GM12892 (cell line): ENCODE data around the gene DNAH2.
A peak's percentile ranks its signal among the peaks of the same experiment; 100 is the strongest.

Source experiments
- DNase-seq: peaks from one replicate; pipeline ENCODE4 v3.0.0; 2011; ENCODE audit not compliant: insufficient read length
- FAIRE-seq: peaks from 2 replicates; lab custom pipeline; 2011; peaks lifted over from hg19 to GRCh38; lab: Jason Lieb, UNC
- POLR2A ChIP-seq: IDR thresholded peaks from 2 replicates; pipeline ENCODE4 v1.6.1; 2011; ENCODE audit warnings: low read depth, low read length, control low read depth
- POLR2AphosphoS5 ChIP-seq: IDR thresholded peaks from 2 replicates; pipeline ENCODE4 v1.6.1; 2011; ENCODE audit warnings: low read depth, low read length, control low read depth
- TAF1 ChIP-seq: IDR thresholded peaks from 2 replicates; pipeline ENCODE4 v1.6.1; 2011; ENCODE audit warnings: low read depth, mild to moderate bottlenecking, control low read depth, low read length, borderline replicate concordance

DNAH2 gene

DNA sequence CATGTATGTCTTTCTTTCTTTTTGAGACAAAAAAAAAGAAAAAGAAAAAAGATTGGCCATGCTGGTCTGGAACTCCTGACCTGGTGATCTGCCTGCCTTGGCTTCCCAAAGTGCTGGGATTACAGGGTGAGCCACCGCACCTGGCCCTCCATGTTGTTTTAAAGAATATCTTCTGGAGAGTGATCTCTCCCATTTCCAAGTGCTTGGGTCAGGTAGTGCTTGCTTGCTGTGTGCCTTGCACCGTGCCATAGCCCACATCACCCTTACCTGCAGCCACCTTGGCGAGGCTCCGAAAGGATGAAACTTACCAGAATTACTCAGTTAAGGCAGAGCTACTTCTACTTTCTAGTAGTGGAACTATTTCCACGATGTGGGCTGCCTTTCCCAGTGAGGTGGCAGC lies 97.4 kb downstream of the DNAH2 start:
- DNase-seq (no peak), FAIRE-seq (no peak)
- TF ChIP-seq POLR2AphosphoS5: no peak
- no peak for TF ChIP-seq TAF1
- TF ChIP-seq POLR2A: no peak

DNA sequence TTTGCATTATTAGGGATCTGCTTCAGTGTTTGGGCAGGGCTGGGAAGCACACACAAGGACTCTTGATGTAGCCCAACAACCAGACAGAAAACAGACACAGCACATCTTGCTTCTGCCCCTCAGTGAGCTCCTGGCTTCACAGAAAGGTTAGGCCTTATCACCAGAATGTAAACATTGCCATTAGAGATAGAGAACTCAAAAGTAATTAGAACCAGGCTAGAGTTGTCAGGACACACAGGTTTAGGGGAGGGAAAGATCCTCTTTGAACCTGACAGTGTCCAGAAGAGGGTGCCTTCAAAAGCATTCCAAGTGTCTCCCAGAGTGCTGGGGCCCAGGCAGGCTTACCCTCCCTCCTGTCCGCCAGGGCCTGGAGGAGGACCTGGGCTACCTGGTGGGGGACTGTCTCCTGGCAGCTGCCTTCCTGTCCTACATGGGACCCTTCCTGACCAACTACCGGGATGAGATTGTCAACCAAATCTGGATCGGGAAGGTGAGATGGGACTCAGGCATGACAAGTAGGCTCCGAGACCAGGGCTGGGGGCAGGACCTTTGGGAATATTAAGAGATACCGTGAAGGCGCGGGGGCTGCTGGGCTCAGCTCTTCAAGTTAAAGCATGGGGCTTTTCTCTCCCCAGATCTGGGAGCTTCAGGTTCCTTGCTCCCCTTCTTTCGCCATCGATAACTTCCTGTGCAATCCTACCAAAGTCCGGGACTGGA lies 99.5 kb downstream of the DNAH2 start:
- no peak for DNase-seq
- FAIRE-seq: no peak
- TF ChIP-seq POLR2AphosphoS5: no peak
- no peak for TF ChIP-seq TAF1
- no peak for TF ChIP-seq POLR2A

DNA sequence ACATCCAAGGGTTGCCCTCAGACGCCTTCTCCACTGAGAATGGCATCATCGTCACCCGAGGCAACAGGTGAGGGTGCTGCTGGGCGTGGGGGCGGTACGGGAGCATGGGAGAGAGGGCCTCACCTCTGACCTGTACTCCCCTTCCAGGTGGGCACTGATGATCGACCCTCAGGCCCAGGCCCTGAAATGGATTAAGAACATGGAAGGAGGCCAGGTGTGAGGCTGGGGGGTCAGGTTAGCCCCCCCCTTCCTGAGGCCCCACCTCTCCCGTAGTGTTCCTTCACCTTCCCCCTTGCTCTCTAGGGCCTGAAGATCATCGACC lies 100.1 kb downstream of the DNAH2 start:
- DNase-seq: no peak
- no peak for FAIRE-seq
- no peak for TF ChIP-seq TAF1
- no peak for TF ChIP-seq POLR2AphosphoS5
- TF ChIP-seq POLR2A: no peak

DNA sequence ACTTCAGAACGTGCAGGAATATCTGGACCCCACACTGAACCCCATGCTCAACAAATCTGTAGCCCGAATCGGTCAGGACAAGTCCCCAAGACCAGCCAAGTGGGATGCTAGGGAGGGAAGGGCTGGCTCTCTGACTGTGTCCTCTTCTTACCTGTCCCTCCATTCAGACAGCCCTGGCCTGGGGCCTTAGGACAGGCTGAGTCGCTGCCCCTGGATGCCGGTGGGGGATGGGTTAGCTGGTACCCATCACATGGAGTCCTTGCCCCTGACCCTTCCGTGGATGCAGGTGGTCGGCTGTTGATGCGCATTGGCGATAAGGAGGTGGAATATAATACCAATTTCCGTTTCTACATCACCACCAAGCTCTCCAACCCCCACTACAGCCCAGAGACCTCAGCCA lies 100.5 kb downstream of the DNAH2 start:
- no peak for FAIRE-seq
- no peak for DNase-seq
- TF ChIP-seq TAF1 (no peak), POLR2A (no peak)

DNA sequence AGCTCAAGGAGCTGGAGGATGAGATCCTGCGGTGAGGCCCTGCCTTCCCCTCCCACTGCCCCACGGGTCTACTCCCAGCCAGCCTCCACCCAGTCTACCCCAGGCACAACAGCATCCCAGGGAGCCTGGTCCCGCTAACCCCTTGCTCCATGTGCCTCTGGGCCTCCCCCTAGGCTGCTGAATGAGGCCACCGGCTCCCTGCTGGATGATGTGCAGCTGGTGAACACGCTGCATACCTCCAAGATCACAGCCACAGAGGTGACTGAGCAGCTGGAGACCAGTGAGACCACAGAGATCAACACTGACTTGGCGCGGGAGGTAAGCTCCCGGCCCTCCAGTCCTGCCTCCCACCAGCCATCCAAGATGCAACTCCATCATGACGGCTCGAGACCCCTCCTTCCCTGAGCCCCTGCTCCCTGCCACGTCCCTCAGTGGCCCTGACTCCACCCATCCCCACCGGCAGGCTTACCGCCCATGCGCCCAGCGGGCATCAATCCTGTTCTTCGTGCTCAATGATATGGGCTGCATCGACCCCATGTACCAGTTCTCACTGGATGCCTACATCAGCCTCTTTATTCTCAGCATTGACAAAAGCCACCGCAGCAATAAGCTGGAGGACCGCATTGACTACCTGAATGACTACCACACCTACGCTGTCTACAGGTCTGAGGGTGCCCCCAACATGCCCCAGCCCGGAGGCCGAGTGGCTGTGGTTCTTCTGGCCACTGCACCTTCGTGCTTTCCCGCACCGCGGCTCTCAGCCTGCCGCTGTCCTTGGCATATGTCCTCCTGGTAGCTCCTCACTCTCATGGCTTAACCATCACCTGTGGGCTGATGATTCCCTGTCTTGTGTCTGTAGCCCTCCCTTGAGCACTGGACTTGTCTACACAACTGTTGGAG lies 101.5 kb downstream of the DNAH2 start:
- no peak for TF ChIP-seq TAF1
- TF ChIP-seq POLR2AphosphoS5: no peak

DNA sequence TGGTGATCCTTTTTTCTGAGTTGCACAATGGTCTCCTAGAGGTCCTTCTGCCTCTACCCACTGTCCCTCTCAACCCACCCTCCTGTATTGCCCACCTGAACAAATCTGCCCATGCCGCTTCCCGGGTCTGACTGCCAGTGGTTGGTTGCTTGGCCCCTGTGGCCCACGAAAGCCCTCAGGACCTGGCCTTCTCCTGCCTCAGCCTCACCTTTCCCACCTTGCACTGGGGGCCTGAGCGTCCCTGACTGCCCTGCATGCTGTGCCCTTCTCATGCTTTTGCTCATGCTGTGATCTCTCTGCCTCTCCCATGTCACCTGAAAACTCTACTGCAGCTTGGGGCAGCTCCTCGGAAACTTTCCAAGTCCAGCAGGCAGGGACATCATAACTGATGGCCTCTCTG lies 102.7 kb downstream of the DNAH2 start:
- FAIRE-seq (no peak), DNase-seq (no peak)
- TF ChIP-seq TAF1 (no peak), POLR2A (no peak), POLR2AphosphoS5 (no peak)

More for the DNA sequence above, 101.5 kb downstream of the DNAH2 start:
- FAIRE-seq: no peak
- no peak for DNase-seq

DNA sequence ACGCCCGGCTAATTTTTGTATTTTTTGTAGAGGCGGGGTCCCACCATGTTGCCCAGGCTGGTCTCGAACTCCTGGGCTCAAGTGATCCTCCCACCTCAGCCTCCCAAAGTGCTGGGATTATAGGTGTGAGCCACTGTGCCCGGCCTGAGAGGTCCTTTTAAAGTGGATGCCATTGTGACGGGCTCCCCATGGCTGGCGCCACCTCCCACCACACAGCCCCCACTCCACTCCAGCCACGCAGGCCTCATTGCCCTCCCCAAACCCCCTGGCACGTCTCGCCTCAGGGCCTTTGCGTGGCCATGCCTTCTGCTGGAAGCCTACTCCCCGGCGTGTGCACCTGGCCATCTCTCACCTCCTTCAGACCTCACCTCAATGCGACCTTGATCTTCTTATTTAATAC lies 104.6 kb downstream of the DNAH2 start:
- FAIRE-seq: no peak
- TF ChIP-seq POLR2A (no peak), TAF1 (no peak), POLR2AphosphoS5 (no peak)
- DNase-seq: no peak

DNA sequence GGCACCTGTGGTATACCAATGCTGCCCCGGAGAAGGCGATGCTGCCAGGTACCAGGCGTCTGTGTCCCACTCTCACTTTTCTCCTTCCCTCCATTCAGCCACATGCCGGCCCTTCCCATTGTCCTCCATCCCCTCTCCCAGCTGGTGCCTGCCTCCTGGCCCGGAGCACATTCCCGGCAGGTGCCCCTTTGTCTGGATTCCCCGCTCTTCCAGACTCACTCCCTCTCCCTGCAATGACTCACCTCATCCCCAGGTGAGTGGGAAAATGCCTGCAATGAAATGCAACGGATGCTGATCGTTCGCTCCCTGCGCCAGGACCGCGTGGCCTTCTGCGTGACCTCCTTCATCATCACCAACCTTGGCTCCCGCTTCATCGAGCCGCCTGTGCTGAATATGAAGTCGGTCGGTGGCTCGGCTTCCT lies 106.0 kb downstream of the DNAH2 start:
- no peak for DNase-seq
- TF ChIP-seq POLR2A (no peak), TAF1 (no peak), POLR2AphosphoS5 (no peak)
- FAIRE-seq: no peak

DNA sequence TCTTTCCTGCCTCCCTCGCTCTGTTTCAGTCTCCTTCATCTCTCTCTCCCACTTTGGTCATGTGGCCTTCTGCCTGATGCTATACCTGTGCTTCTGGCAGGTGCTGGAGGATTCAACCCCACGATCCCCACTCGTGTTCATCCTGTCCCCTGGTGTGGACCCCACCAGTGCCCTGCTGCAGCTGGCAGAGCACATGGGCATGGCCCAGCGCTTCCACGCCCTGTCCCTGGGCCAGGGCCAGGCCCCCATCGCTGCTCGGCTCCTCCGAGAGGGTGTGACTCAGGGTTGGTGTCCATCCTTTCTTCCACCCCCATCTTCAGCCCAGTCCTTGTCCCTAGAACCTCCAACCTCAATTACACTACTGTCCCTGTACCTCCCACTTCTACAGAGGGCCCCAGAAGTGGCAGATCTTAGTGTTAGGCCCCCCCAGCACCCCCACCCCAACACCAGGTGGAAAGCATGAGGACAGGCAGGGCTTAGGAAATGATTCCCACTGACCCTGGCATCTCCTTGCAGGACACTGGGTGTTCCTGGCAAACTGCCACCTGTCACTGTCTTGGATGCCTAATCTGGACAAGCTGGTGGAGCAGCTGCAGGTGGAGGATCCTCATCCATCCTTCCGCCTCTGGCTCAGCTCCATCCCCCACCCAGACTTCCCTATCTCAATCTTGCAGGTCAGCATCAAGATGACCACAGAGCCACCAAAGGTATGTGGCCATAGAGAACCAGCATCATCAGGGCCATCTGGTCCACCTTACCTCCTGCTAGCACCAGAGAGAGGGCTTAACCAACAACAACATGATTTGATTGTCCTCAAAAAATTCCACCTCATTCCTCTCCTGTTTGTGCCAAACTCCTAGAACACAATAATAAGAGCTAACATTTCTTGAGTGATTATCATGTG lies 106.7 kb downstream of the DNAH2 start:
- FAIRE-seq (no peak), DNase-seq (no peak)

DNA sequence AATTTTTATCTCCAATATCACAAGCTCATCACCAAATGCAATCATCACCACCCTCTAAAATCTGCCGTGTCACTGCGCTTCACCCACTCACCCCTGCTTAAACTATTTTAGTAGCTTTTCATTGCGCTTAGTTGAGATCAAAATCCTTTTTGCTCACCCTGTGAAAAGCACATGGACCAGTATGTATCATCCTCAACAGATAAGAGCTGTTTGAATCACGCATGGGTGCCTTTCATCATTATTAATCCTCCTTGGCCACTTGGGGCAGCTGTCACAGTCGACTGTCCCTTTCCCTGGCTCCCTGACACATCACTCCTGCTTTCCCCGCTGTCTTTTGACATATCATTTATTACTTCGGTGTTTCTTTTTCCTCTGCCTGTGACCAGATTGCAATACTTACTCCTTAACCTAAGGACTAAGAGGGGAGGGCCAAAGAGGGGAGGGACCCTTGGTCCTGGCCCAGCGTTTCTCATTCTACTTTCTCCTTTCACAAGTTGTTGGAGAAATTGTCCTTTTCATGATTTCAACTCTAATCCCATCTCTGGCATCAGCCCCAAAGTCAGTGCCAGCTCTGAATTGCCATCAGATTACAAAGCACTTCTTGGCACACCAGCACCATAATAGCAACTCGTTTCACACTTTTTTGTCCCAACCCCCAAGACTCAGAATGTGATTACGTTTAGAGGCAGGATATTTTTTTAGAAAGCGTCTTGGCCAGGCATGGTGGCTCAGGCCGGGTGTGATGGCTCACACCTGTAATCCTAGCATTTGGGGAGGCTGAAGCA lies 107.9 kb downstream of the DNAH2 start:
- no peak for DNase-seq
- FAIRE-seq: peak; percentile 36

More for the DNA sequence above, 106.7 kb downstream of the DNAH2 start:
- no peak for TF ChIP-seq TAF1
- no peak for TF ChIP-seq POLR2A
- TF ChIP-seq POLR2AphosphoS5: no peak

DNA sequence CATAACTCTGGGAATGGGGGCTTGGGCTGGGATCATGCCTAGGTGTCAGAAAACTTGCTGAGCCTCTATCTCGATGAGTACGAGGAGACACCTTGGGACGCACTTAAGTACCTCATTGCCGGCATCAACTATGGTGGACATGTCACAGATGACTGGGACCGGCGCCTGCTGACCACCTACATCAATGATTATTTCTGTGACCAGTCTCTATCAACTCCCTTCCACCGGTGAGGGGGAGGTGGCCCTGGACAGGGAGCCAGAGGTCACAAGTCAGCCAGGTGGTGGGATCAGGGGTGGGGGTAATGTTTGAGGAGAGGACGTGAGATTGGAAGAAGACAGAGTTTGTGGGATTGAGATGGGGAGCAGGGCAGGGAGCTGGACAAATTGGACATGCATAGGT lies 113.1 kb downstream of the DNAH2 start:
- FAIRE-seq: no peak

More for the DNA sequence above, 107.9 kb downstream of the DNAH2 start:
- TF ChIP-seq TAF1 (no peak), POLR2A (no peak), POLR2AphosphoS5 (no peak)

More for the DNA sequence above, 113.1 kb downstream of the DNAH2 start:
- no peak for DNase-seq
- no peak for TF ChIP-seq POLR2AphosphoS5
- no peak for TF ChIP-seq POLR2A
- TF ChIP-seq TAF1: no peak
